Measurements from ENCODE around the gene WWOX.

The WWOX gene

GRCh38 chr16:78748220-78748929, 648.9 kb downstream of the WWOX start:
- DNase-seq: no peak

GRCh38 chr16:78749745-78750268, 650.4 kb downstream of the WWOX start:
- no peak for DNase-seq

- no peak for DNase-seq
Observed at GRCh38 chr16:78750611-78751010, 651.2 kb downstream of the WWOX start.

GRCh38 chr16:78751601-78752000, 652.1 kb downstream of the WWOX start:
- no peak for DNase-seq

- no peak for DNase-seq
Observed at GRCh38 chr16:78754713-78755112, 655.3 kb downstream of the WWOX start.

GRCh38 chr16:78755751-78756661, 656.6 kb downstream of the WWOX start:
- DNase-seq: no peak

- DNase-seq: no peak
Observed at GRCh38 chr16:78759596-78759995, 660.1 kb downstream of the WWOX start.

- no peak for DNase-seq
Observed at GRCh38 chr16:78760611-78761010, 661.2 kb downstream of the WWOX start.

GRCh38 chr16:78761427-78761826, 662.0 kb downstream of the WWOX start:
- DNase-seq: no peak

GRCh38 chr16:78762222-78762621, 662.8 kb downstream of the WWOX start:
- no peak for DNase-seq

GRCh38 chr16:78763821-78764440, 664.5 kb downstream of the WWOX start:
- DNase-seq: no peak

GRCh38 chr16:78764478-78764877, 665.0 kb downstream of the WWOX start:
- DNase-seq: no peak

- no peak for DNase-seq
Observed at GRCh38 chr16:78768226-78768625, 668.8 kb downstream of the WWOX start.

- DNase-seq: no peak
Observed at GRCh38 chr16:78768718-78769117, 669.3 kb downstream of the WWOX start.

- DNase-seq: peak; percentile 42
Observed at GRCh38 chr16:78770353-78771091, 671.1 kb downstream of the WWOX start.

GRCh38 chr16:78773291-78773702, 673.8 kb downstream of the WWOX start:
- DNase-seq: no peak

- no peak for DNase-seq
Observed at GRCh38 chr16:78773706-78774105, 674.3 kb downstream of the WWOX start.

GRCh38 chr16:78775161-78775561, 675.7 kb downstream of the WWOX start:
- no peak for DNase-seq

GRCh38 chr16:78778101-78779004, 678.9 kb downstream of the WWOX start:
- DNase-seq: no peak

GRCh38 chr16:78780808-78781207, 681.4 kb downstream of the WWOX start:
- no peak for DNase-seq

GRCh38 chr16:78782572-78782971, 683.1 kb downstream of the WWOX start:
- no peak for DNase-seq
